Left hindlimb (tissue), 1 donor: ENCODE measurements around the gene FOXO4.

Experiments used
- DNase-seq: peaks from one replicate; pipeline ENCODE4 v3.0.0-alpha.2; 2018

The FOXO4 gene

GRCh38 chrX:71147496-71148277, 52.0 kb downstream of the FOXO4 start:
- no peak for DNase-seq

GRCh38 chrX:71148278-71148663, 52.6 kb downstream of the FOXO4 start:
- DNase-seq, result no peak

- no peak for DNase-seq
These were observed 55.7 kb downstream of the FOXO4 start for GRCh38 chrX:71151366-71151765.
